CD4-positive, alpha-beta T cell (primary cell): ENCODE results near the gene HPX. TPM values are rescaled to one million over a fixed set of nuclear protein-coding genes. Genes with fewer than 3 reads are reported as not detected.

ENCODE experiments used
- ATAC-seq: fragments of 200-7000 bp; cut with Tn5 transposase; one replicate; pipeline ENCODE4 v1.10.0; 2022; ENCODE audit warnings: mild to moderate bottlenecking; ENCODE audit not compliant: poor library complexity
- CTCF ChIA-PET: fragments of 350-600 bp; sonication (Branson Sonifier 250); formaldehyde crosslinking; loops from one replicate; lab custom pipeline; 2021; ENCODE audit warnings: antibody characterized with exemption, inconsistent platforms; lab: Charles Lee
- POLR2A ChIA-PET: fragments of 350-600 bp; sonication (Branson Sonifier 250); formaldehyde crosslinking; loops from one replicate; lab custom pipeline; 2021; ENCODE audit warnings: antibody characterized with exemption, inconsistent platforms; lab: Charles Lee
- DNase-seq, 14 experiments: peaks; one replicate each; pipeline ENCODE4 v3.0.0-alpha.2; 2013 to 2020; ENCODE audit warnings: mixed read lengths in 2 of 14
- H3K27ac ChIP-seq, 2 donors: one replicate each; pipeline versions ENCODE4 v1.5.1 to v1.7.0; 2013; ENCODE audit warnings: low read length in 2 of 2, low read depth in 1 of 2, mild to moderate bottlenecking in 1 of 2
- H3K27me3 ChIP-seq, 2 experiments: 1 replicate in 1 of 2; 2 replicates in 1 of 2; pipeline versions ENCODE4 v1.6.1 to v1.7.0; 2013; ENCODE audit warnings: low read length in 2 of 2, control low read depth in 1 of 2, mild to moderate bottlenecking in 1 of 2, moderate library complexity in 1 of 2; ENCODE audit not compliant: insufficient read depth in 2 of 2, control insufficient read depth in 1 of 2
- H3K36me3 ChIP-seq: one replicate; pipeline ENCODE4 v1.6.1; 2013; ENCODE audit warnings: low read length, control low read depth; ENCODE audit not compliant: insufficient read depth
- H3K4me1 ChIP-seq: one replicate; pipeline ENCODE4 v1.6.1; 2013; ENCODE audit warnings: low read length, control low read depth; ENCODE audit not compliant: insufficient read depth
- H3K4me3 ChIP-seq: one replicate; pipeline ENCODE4 v1.5.1; 2013; ENCODE audit warnings: mild to moderate bottlenecking, low read length, moderate library complexity
- H3K9me3 ChIP-seq, 2 experiments: 1 replicate in 1 of 2; 2 replicates in 1 of 2; pipeline versions ENCODE4 v1.6.1 to v1.7.0; 2013; ENCODE audit warnings: low read length in 2 of 2, mild to moderate bottlenecking in 2 of 2, control low read depth in 1 of 2, moderate library complexity in 1 of 2; ENCODE audit not compliant: control insufficient read depth in 1 of 2, insufficient read depth in 1 of 2
- H3K27ac Mint-ChIP-seq: one replicate; pipeline ENCODE4 v1.8.0; 2020; ENCODE audit warnings: mixed read lengths
- H3K27me3 Mint-ChIP-seq: one replicate; pipeline ENCODE4 v1.8.0; 2021; ENCODE audit warnings: mixed read lengths
- H3K36me3 Mint-ChIP-seq: one replicate; pipeline ENCODE4 v1.8.0; 2021; ENCODE audit warnings: low read depth, mixed read lengths
- H3K4me1 Mint-ChIP-seq: one replicate; pipeline ENCODE4 v1.8.0; 2021; ENCODE audit warnings: low read depth, mixed read lengths
- H3K4me3 Mint-ChIP-seq: one replicate; pipeline ENCODE4 v1.8.0; 2020; ENCODE audit warnings: mild to moderate bottlenecking, mixed read lengths
- H3K9me3 Mint-ChIP-seq: one replicate; pipeline ENCODE4 v1.8.0; 2020; ENCODE audit warnings: mixed read lengths
- CTCF ChIP-seq: fragments of 200-600 bp; IDR thresholded peaks from one replicate; pipeline ENCODE4 v1.8.0; 2022; ENCODE audit warnings: antibody characterized with exemption, mild to moderate bottlenecking
- intact Hi-C, 2 experiments: fragments of 100-400 bp; cut with DNase I in 1 of 2; cut with micrococcal nuclease in 1 of 2; formaldehyde crosslinking; loops; one replicate each; pipeline versions ENCODE4 v1.15.1 to v1.9.0; 2023 to 2025; cut with DNase I, micrococcal nuclease
- total RNA-seq, 174 experiments: library from RNA in 2 of 174; stranded (reverse) in 2 of 174; gene quantifications; one replicate each; pipeline ENCODE4 v1.2.3 and lab custom pipeline; 2021 to 2026

Gene HPX
- total RNA-seq, 2 experiments from 2014 or later: 0.52 to 0.87 TPM

GRCh38 chr11:6469599-6469998 lies 28.8 kb upstream of the HPX start:
- Mint-ChIP-seq H3K27me3 (no peaks in the 10 kb centered on the region), H3K4me3 (no peak overlapping the region), H3K4me1 (peaks cover 25% of the 10 kb centered on the region), H3K9me3 (no peaks in the 10 kb centered on the region), H3K36me3 (peaks cover 8% of the 10 kb centered on the region), H3K27ac (no peak overlapping the region)
- Histone ChIP-seq H3K4me3 (no peak overlapping the region), H3K9me3 (no peaks in the 10 kb centered on the region), H3K4me1 (peaks cover 24% of the 10 kb centered on the region), H3K36me3 (peaks cover 6% of the 10 kb centered on the region), H3K27me3 (no peaks in the 10 kb centered on the region), H3K27ac (no peak overlapping the region)
- ChIA-PET POLR2A (interaction anchor here (1.6 kb wide), 1 partner anchor 12 kb away, joined by 5 read pairs; the partner anchor contains the start of genes ARFIP2 and TIMM10B), CTCF (no interaction called here)
- ATAC-seq: no peak
- TF ChIP-seq CTCF: no peak
- no peak for DNase-seq
- intact Hi-C loops: no loop called here

- H3K36me3 ChIP-seq: peaks cover 12% of the 10 kb centered on the region
- no peak overlapping the region for H3K27ac ChIP-seq
- no peak for ATAC-seq
- H3K36me3 Mint-ChIP-seq: peaks cover 15% of the 10 kb centered on the region
- H3K27ac Mint-ChIP-seq: no peak overlapping the region
- POLR2A ChIA-PET: interaction anchor here (1.4 to 1.6 kb wide), 2 partner anchors 13 to 14 kb away, joined by 3 to 5 read pairs; partner anchors contain the start of genes ARFIP2 and TIMM10B
- intact Hi-C loops: no loop called here
- peaks cover 17% of the 10 kb centered on the region for H3K4me1 ChIP-seq
- peak in 3 of 14 experiments; percentile 19 to 66 (median 58) for DNase-seq
- TF ChIP-seq CTCF: no peak
- H3K4me1 Mint-ChIP-seq: peaks cover 19% of the 10 kb centered on the region
- no peaks in the 10 kb centered on the region for H3K27me3 ChIP-seq
- H3K9me3 Mint-ChIP-seq: no peaks in the 10 kb centered on the region
- no peak overlapping the region for H3K4me3 Mint-ChIP-seq
- no peaks in the 10 kb centered on the region for H3K9me3 ChIP-seq
- H3K4me3 ChIP-seq: no peak overlapping the region
- no peaks in the 10 kb centered on the region for H3K27me3 Mint-ChIP-seq
- CTCF ChIA-PET: interaction anchor here (0.9 kb wide), 1 partner anchor 26 kb away, joined by 3 read pairs; no protein-coding TSS in a partner anchor
These were observed 28.1 kb upstream of the HPX start for GRCh38 chr11:6468712-6469495.

- H3K4me1 ChIP-seq: no peaks in the 10 kb centered on the region
- Mint-ChIP-seq H3K36me3 (peaks cover 42% of the 10 kb centered on the region), H3K4me3 (no peak overlapping the region), H3K4me1 (no peaks in the 10 kb centered on the region), H3K27ac (no peak overlapping the region), H3K9me3 (no peaks in the 10 kb centered on the region), H3K27me3 (no peaks in the 10 kb centered on the region)
- H3K4me3 ChIP-seq: no peak overlapping the region
- ChIA-PET POLR2A (no interaction called here), CTCF (interaction anchor here (3.4 kb wide), 1 partner anchor 16 kb away, joined by 10 read pairs; no protein-coding TSS in a partner anchor)
- ATAC-seq (no peak), DNase-seq (no peak)
- no peak overlapping the region for H3K27ac ChIP-seq
- intact Hi-C loops: no loop called here
- no peaks in the 10 kb centered on the region for H3K27me3 ChIP-seq
- peaks cover 39% of the 10 kb centered on the region for H3K36me3 ChIP-seq
- TF ChIP-seq CTCF: no peak
- H3K9me3 ChIP-seq: no peaks in the 10 kb centered on the region
These were observed 18.3 kb upstream of the HPX start for GRCh38 chr11:6459099-6459450.
